H7 (cell line): ENCODE data around the gene SPRY4. TPM values are rescaled to one million over a fixed set of nuclear protein-coding genes. Genes with fewer than 3 reads are reported as not detected.

Source experiments
- total RNA-seq: library from RNA; depleted of rRNA; stranded (reverse); fragments of >200 nt; shearing (Covaris generic); gene quantifications from 2 replicates; pipeline ENCODE4 v1.2.3, GENCODE V29; 2014; rRNA removed

SPRY4 gene
- total RNA-seq, 1 experiment from 2014 or later: 71.7 TPM

Other genes with a start within 250 kb of the SPRY4 start
- 42.9 and 45.7 TPM in 2 replicates for gene NDFIP1, start 216.2 kb downstream of the SPRY4 start, total RNA-seq